ENCODE results near the gene CFAP69.

CFAP69 gene

GRCh38 chr7:90267263-90267858 is 22.4 kb downstream of the CFAP69 start:
- TF ChIP-seq MYC (IDR thresholded peaks at IDR 0.05; ENCODE audit: low read depth, low read length), result no peak
- TF ChIP-seq CTCF (IDR thresholded peaks at IDR 0.05; ENCODE audit: low read depth, low read length), result no peak
- no peak for TF ChIP-seq POLR2A (IDR thresholded peaks at IDR 0.05; ENCODE audit: extremely low read depth, insufficient read length)
- no peak for TF ChIP-seq MAX (IDR thresholded peaks at IDR 0.05; ENCODE audit: low read depth, low read length)
- DNase-seq (ENCODE audit: low read depth), result no peak
- no peak overlapping the region for H3K4me3 ChIP-seq (ENCODE audit: low read depth, low read length)

- H3K4me3 ChIP-seq (ENCODE audit: low read depth, low read length), result no peak overlapping the region
- no peak for DNase-seq (ENCODE audit: low read depth)
- no peak for TF ChIP-seq MYC (IDR thresholded peaks at IDR 0.05; ENCODE audit: low read depth, low read length)
- no peak for TF ChIP-seq CTCF (IDR thresholded peaks at IDR 0.05; ENCODE audit: low read depth, low read length)
- no peak for TF ChIP-seq MAX (IDR thresholded peaks at IDR 0.05; ENCODE audit: low read depth, low read length)
- TF ChIP-seq POLR2A (IDR thresholded peaks at IDR 0.05; ENCODE audit: extremely low read depth, insufficient read length), result no peak
Measured at GRCh38 chr7:90269163-90269562, 24.2 kb downstream of the CFAP69 start.

GRCh38 chr7:90270431-90271178 is 25.6 kb downstream of the CFAP69 start:
- DNase-seq (ENCODE audit: low read depth), result no peak
- TF ChIP-seq MAX (IDR thresholded peaks at IDR 0.05; ENCODE audit: low read depth, low read length), result no peak
- TF ChIP-seq POLR2A (IDR thresholded peaks at IDR 0.05; ENCODE audit: extremely low read depth, insufficient read length), result no peak
- TF ChIP-seq CTCF (IDR thresholded peaks at IDR 0.05; ENCODE audit: low read depth, low read length), result no peak
- TF ChIP-seq MYC (IDR thresholded peaks at IDR 0.05; ENCODE audit: low read depth, low read length), result no peak
- no peak overlapping the region for H3K4me3 ChIP-seq (ENCODE audit: low read depth, low read length)

GRCh38 chr7:90271753-90272152 is 26.8 kb downstream of the CFAP69 start:
- DNase-seq (ENCODE audit: low read depth), result no peak
- H3K4me3 ChIP-seq (ENCODE audit: low read depth, low read length), result no peak overlapping the region
- TF ChIP-seq CTCF (IDR thresholded peaks at IDR 0.05; ENCODE audit: low read depth, low read length) (no peak), POLR2A (IDR thresholded peaks at IDR 0.05; ENCODE audit: extremely low read depth, insufficient read length) (no peak), MAX (IDR thresholded peaks at IDR 0.05; ENCODE audit: low read depth, low read length) (no peak), MYC (IDR thresholded peaks at IDR 0.05; ENCODE audit: low read depth, low read length) (no peak)

GRCh38 chr7:90272242-90272641 is 27.3 kb downstream of the CFAP69 start:
- TF ChIP-seq CTCF (IDR thresholded peaks at IDR 0.05; ENCODE audit: low read depth, low read length), result no peak
- no peak for TF ChIP-seq POLR2A (IDR thresholded peaks at IDR 0.05; ENCODE audit: extremely low read depth, insufficient read length)
- TF ChIP-seq MYC (IDR thresholded peaks at IDR 0.05; ENCODE audit: low read depth, low read length), result no peak
- TF ChIP-seq MAX (IDR thresholded peaks at IDR 0.05; ENCODE audit: low read depth, low read length), result no peak
- DNase-seq (ENCODE audit: low read depth), result no peak
- H3K4me3 ChIP-seq (ENCODE audit: low read depth, low read length), result no peak overlapping the region
